Memory B cell (primary cell): Measurements from ENCODE around the gene TP53AIP1.
A peak's percentile ranks its signal among the peaks of the same experiment; 100 is the strongest.

Experiments
- ATAC-seq: fragments of 150-1000 bp; cut with Tn5 transposase; 2 replicates; pipeline ENCODE4 v1.10.0; 2021; ENCODE audit warnings: low read depth, mild to moderate bottlenecking, moderate library complexity
- DNase-seq, 2 donors: peaks; one replicate each; pipeline ENCODE4 v3.0.0; 2022; ENCODE audit warnings: low spot score in 2 of 2
- H3K27ac Mint-ChIP-seq: one replicate; pipeline ENCODE4 v1.8.0; 2022; ENCODE audit warnings: mild to moderate bottlenecking, moderate library complexity, mixed read lengths
- H3K27me3 Mint-ChIP-seq: one replicate; pipeline ENCODE4 v1.8.0; 2022; ENCODE audit warnings: mixed read lengths
- H3K36me3 Mint-ChIP-seq: one replicate; pipeline ENCODE4 v1.8.0; 2022; ENCODE audit warnings: mild to moderate bottlenecking, mixed read lengths
- H3K4me1 Mint-ChIP-seq: one replicate; pipeline ENCODE4 v1.8.0; 2022; ENCODE audit warnings: mixed read lengths
- H3K4me3 Mint-ChIP-seq: one replicate; pipeline ENCODE4 v1.8.0; 2022; ENCODE audit warnings: mild to moderate bottlenecking, moderate library complexity, mixed read lengths
- H3K9me3 Mint-ChIP-seq: one replicate; pipeline ENCODE4 v1.8.0; 2022; ENCODE audit warnings: mixed read lengths

TP53AIP1 gene

DNA sequence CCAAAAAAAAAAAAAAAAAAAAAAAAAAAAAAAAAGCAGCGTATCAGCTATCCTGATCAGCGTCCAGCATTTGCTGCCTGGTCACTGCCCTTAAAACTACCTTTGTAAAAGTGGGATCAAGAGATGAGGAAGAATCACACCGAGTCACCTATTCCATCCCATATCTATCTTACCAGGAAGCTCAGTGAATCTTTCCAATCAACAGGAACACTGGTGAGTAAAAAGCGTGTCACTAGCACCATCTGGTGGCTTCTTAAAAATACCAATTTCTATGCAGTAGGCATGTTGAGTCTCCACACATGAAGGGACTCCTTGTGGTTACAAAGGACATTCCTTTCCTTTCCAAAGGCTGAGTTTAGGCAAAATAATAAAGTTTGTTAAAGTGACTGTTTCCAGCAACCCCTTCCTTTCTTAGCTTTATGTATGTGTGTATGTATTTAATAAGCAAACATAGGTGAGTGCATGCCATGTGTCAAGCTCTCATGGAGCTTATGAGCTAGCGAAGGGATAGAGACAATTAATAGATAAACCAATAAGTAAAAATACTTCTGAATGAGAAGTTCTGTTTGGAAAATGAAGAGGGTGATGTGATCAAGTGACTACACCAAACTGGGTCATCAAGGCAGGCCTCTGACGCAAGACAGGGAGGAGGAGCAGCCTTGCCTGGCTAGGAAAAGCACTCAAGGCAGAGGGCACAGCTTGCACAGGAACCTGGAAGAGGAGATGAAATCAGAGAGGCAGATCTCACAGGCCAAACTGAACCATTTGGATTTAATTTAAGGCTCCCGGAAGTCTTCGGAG lies 13.9 kb upstream of the TP53AIP1 start:
- Mint-ChIP-seq H3K27me3 (peaks cover 16% of the 10 kb centered on the region), H3K9me3 (no peaks in the 10 kb centered on the region), H3K4me3 (no peak overlapping the region), H3K27ac (no peak overlapping the region), H3K4me1 (peaks cover 3% of the 10 kb centered on the region), H3K36me3 (no peaks in the 10 kb centered on the region)
- ATAC-seq: peak; percentile 63
- peak in 1 of 2 donors; percentile 62 for DNase-seq

DNA sequence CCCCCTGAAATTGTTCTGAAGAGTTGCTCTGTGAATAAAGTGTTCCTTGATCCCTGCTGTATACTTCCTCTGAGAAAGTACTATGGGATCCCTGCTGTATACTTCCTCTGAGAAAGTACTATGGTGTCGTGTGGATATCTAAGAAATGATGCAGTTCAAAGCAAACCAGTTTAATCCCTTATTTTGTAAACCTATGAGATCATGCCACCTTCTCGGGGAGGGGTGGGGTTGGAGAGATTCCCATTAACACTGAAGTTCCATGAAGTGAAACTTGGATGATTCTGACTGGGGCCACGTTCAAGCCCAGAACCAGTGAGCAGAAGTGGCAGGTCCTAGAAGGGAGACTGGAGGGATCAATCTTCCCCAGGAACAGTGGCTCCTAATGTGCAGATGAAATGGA lies 13.0 kb upstream of the TP53AIP1 start:
- peaks cover 3% of the 10 kb centered on the region for H3K4me1 Mint-ChIP-seq
- H3K36me3 Mint-ChIP-seq: no peaks in the 10 kb centered on the region
- H3K4me3 Mint-ChIP-seq: no peak overlapping the region
- H3K9me3 Mint-ChIP-seq: no peaks in the 10 kb centered on the region
- H3K27me3 Mint-ChIP-seq: peaks cover 18% of the 10 kb centered on the region
- DNase-seq: no peak
- H3K27ac Mint-ChIP-seq: no peak overlapping the region
- ATAC-seq: no peak

- Mint-ChIP-seq H3K36me3 (no peaks in the 10 kb centered on the region), H3K4me3 (no peak overlapping the region), H3K27me3 (peaks cover 16% of the 10 kb centered on the region), H3K4me1 (peaks cover 3% of the 10 kb centered on the region), H3K9me3 (no peaks in the 10 kb centered on the region), H3K27ac (no peak overlapping the region)
- ATAC-seq: no peak
- DNase-seq: no peak
Observed at GRCh38 chr11:128953151-128953550, 10.5 kb upstream of the TP53AIP1 start.

DNA sequence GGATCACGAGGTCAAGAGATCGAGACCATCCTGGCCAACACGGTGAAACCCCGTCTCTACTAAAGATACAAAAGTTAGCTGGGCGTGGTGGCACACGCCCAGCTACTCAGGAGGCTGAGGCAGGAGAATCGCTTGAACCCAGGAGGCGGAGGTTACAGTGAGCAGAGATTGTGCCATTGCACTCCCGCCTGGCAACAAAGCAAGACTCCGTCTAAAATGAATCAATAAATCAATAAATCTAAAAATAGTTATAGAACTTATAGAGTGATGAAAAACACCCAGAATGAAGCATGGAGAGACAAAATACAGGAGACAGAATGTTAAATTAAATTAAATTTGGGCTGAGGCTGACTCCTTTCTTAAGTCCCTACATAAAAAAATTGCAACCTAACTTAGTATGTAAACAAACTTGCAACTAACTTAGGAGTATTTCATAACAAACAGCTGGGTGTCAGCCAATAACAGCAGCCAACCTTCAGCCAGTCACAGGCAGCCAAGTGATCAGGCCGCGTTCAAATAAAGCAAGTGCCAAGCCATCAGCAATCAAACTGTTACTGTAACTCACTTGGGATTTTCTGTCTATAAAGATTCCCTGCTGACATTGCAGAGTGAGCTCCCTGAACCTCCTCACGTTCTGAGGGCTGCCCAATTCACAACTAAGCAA lies 7.3 kb upstream of the TP53AIP1 start:
- Mint-ChIP-seq H3K4me1 (no peaks in the 10 kb centered on the region), H3K9me3 (no peaks in the 10 kb centered on the region), H3K27me3 (peaks cover 14% of the 10 kb centered on the region), H3K27ac (no peak overlapping the region), H3K36me3 (no peaks in the 10 kb centered on the region), H3K4me3 (no peak overlapping the region)
- no peak for ATAC-seq
- no peak for DNase-seq

- Mint-ChIP-seq H3K27ac (no peak overlapping the region), H3K9me3 (no peaks in the 10 kb centered on the region), H3K36me3 (no peaks in the 10 kb centered on the region), H3K4me3 (no peak overlapping the region), H3K27me3 (peaks cover 20% of the 10 kb centered on the region), H3K4me1 (no peaks in the 10 kb centered on the region)
- DNase-seq (no peak), ATAC-seq (no peak)
Observed at GRCh38 chr11:128948583-128948982, 5.9 kb upstream of the TP53AIP1 start.

DNA sequence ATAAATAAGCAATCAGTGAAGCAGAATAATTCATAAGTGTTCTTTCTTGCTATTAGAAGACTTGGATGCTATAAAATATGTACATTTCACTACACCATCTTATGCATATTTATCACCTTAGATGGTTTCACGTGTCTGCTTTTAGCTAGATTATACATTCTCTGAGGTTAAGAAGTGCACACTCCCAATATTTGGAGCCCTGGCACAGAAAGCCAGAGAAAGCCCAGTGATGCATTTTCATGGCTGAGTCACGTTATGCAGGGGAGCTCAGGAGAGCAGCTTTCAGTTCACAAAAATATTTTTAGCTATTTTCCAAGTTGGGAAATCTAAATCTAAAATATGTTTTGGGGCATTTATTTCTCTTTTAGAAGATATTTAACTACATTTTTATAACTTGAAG lies 5.1 kb upstream of the TP53AIP1 start:
- H3K27ac Mint-ChIP-seq: no peak overlapping the region
- peaks cover 21% of the 10 kb centered on the region for H3K27me3 Mint-ChIP-seq
- no peak overlapping the region for H3K4me3 Mint-ChIP-seq
- no peaks in the 10 kb centered on the region for H3K4me1 Mint-ChIP-seq
- ATAC-seq: no peak
- H3K9me3 Mint-ChIP-seq: no peaks in the 10 kb centered on the region
- DNase-seq: no peak
- no peaks in the 10 kb centered on the region for H3K36me3 Mint-ChIP-seq

DNA sequence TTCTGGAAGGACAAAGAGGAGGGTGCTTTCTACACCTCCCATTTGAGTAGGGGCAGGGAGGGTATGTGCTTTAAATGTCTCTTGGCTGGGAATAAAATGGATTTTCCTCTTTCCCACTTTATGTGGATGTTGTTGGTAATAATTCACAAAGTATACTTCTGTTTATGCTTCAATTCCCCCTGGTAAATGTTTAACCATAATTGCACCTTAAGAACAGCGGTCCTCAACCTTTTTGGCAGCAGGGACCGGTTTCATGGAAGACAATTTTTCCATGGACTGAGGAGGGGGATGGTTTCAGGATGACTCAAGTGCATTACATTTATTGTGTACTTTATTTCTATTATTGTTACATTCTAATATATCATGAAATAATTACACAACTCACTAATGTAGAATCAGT lies 4.0 kb upstream of the TP53AIP1 start:
- Mint-ChIP-seq H3K9me3 (no peaks in the 10 kb centered on the region), H3K36me3 (no peaks in the 10 kb centered on the region), H3K27me3 (peaks cover 21% of the 10 kb centered on the region), H3K4me3 (no peak overlapping the region), H3K4me1 (no peaks in the 10 kb centered on the region), H3K27ac (no peak overlapping the region)
- no peak for DNase-seq
- no peak for ATAC-seq

DNA sequence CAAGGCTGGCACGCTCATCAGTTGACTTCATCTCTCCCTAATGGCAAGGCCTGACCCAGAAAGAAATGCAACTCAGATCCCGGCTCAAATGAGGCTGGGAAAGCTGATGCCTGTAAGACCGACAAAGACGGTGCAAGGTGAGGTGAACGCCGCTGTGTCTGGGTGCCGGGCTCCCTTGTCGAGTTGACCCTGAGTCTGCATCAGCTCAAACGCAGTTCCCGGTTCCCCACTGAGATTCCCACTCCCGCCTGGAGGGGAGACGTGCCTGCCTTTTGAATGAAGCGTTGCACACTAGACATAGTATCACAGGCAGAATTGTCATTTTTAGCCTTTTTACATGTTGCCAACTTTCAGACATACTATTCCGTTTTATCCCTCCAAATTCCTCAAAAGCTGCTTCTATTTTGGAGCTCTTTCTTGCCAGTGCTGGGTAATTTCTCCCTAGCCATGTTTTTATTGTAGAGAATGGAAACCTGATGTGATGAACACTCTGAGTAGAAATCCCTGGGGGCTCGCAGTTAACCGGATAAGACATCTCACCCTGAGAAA lies 831 bp upstream of the TP53AIP1 start:
- Mint-ChIP-seq H3K27me3 (peaks cover 22% of the 10 kb centered on the region), H3K4me3 (no peak overlapping the region), H3K36me3 (no peaks in the 10 kb centered on the region), H3K9me3 (no peaks in the 10 kb centered on the region), H3K27ac (no peak overlapping the region), H3K4me1 (no peaks in the 10 kb centered on the region)
- DNase-seq (no peak), ATAC-seq (no peak)

DNA sequence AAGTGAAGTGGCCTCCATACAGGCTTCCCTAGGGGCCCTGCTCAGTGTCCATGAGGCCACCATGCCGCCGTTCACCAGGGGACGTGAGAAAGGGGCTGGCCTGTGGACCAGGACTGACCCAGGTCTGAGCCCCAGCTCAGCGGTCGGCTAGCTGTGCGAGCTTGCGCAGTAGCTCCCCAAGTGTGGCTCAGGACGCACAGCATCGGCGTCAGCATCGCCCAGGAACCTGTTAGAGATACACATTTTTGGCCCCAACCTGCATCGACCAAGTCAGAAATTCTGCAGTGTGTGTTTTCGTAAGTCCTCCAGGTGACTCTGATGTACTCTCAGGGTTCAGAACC lies 429 bp downstream of the TP53AIP1 start:
- Mint-ChIP-seq H3K4me1 (no peaks in the 10 kb centered on the region), H3K4me3 (no peak overlapping the region), H3K27me3 (peaks cover 18% of the 10 kb centered on the region), H3K9me3 (no peaks in the 10 kb centered on the region), H3K36me3 (no peaks in the 10 kb centered on the region), H3K27ac (no peak overlapping the region)
- no peak for DNase-seq
- no peak for ATAC-seq

DNA sequence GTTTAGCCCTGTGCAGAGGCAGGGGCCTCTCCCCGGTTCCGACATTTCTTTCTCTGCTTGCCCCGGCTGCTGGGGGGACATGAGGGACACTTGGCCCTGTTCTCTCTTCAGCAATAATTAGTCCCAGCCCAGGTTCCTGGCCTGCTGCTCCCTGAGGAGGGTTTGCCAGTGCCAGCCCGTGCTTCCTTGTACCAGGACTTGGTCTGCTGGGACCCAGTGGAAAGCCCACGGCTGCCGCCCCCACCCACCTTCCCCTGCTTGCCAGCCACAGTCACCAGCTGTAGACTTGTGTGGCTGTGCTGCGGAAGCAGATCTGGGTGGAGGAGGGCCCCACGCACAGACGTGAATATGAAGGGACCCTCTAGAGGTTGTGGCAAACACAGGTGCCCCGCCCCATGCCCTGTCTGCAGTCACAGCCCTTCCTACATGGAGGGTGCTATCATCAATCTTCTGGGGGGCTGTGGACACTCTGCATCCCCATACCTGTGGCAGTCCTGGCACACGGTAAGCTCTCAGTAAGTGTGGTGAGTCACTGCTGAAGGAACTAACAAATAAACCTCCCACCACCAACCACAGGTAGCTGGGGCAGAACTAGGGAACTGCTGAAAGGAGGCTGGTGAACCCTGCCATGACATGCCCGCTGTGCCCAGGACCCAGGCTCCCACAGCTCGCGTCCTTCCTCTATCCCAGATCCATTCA lies 949 bp downstream of the TP53AIP1 start:
- H3K9me3 Mint-ChIP-seq: no peaks in the 10 kb centered on the region
- no peak overlapping the region for H3K4me3 Mint-ChIP-seq
- H3K27me3 Mint-ChIP-seq: peaks cover 18% of the 10 kb centered on the region
- DNase-seq: no peak
- H3K27ac Mint-ChIP-seq: no peak overlapping the region
- ATAC-seq: no peak
- H3K4me1 Mint-ChIP-seq: no peaks in the 10 kb centered on the region
- no peaks in the 10 kb centered on the region for H3K36me3 Mint-ChIP-seq

DNA sequence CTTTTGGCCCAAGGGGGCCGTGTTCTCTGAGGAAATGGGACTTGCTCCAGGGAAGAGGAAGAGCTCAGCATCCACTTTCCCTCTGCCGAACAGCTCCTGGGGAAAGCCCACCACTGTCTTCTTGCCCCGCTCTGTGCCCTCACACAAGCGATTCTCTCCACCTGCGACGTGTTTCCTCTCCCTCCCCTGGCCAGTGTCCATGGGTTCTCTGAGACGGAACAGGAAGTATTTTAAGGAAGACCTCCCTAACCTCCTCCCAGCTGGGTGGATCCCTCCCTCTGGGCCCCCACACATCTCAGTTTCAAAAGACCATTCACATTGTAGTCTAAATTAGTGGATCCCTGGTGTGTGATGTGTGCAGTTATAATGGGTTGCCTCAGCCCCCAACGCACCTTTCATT lies 1.6 kb downstream of the TP53AIP1 start:
- no peaks in the 10 kb centered on the region for H3K9me3 Mint-ChIP-seq
- H3K27ac Mint-ChIP-seq: no peak overlapping the region
- ATAC-seq: no peak
- H3K36me3 Mint-ChIP-seq: no peaks in the 10 kb centered on the region
- no peaks in the 10 kb centered on the region for H3K4me1 Mint-ChIP-seq
- H3K27me3 Mint-ChIP-seq: peaks cover 18% of the 10 kb centered on the region
- H3K4me3 Mint-ChIP-seq: no peak overlapping the region
- no peak for DNase-seq

GRCh38 chr11:128940603-128941002 lies 2.1 kb downstream of the TP53AIP1 start:
- ATAC-seq (no peak), DNase-seq (no peak)
- H3K27me3 Mint-ChIP-seq: peaks cover 18% of the 10 kb centered on the region
- H3K27ac Mint-ChIP-seq: no peak overlapping the region
- no peaks in the 10 kb centered on the region for H3K36me3 Mint-ChIP-seq
- H3K4me3 Mint-ChIP-seq: no peak overlapping the region
- H3K9me3 Mint-ChIP-seq: no peaks in the 10 kb centered on the region
- H3K4me1 Mint-ChIP-seq: no peaks in the 10 kb centered on the region

GRCh38 chr11:128940156-128940555 lies 2.5 kb downstream of the TP53AIP1 start:
- DNase-seq (no peak), ATAC-seq (no peak)
- no peak overlapping the region for H3K4me3 Mint-ChIP-seq
- no peak overlapping the region for H3K27ac Mint-ChIP-seq
- no peaks in the 10 kb centered on the region for H3K36me3 Mint-ChIP-seq
- H3K4me1 Mint-ChIP-seq: no peaks in the 10 kb centered on the region
- peaks cover 18% of the 10 kb centered on the region for H3K27me3 Mint-ChIP-seq
- no peaks in the 10 kb centered on the region for H3K9me3 Mint-ChIP-seq

DNA sequence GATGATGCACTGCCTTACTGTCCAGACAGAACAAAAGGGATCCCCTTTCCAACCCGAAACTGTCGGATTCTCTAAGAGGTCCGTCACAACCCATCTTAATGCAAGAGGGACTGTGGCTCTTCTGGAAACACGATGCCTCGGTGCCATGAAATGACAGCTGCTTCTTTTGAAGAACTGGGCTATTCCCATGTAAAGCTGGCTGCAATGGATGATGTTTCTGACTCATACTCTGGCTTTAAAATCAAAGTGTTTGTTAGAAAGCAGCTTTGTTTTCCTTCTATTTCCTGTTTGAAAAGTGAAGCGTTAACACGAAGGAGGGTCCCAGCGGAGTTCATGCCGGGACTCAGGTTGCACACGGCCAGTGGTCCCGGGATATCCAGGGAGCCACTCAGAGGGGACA lies 3.1 kb downstream of the TP53AIP1 start:
- peaks cover 14% of the 10 kb centered on the region for H3K27me3 Mint-ChIP-seq
- DNase-seq (no peak), ATAC-seq (no peak)
- H3K4me1 Mint-ChIP-seq: no peaks in the 10 kb centered on the region
- H3K36me3 Mint-ChIP-seq: no peaks in the 10 kb centered on the region
- no peak overlapping the region for H3K27ac Mint-ChIP-seq
- H3K4me3 Mint-ChIP-seq: no peak overlapping the region
- no peaks in the 10 kb centered on the region for H3K9me3 Mint-ChIP-seq
